G401 (cell line): ENCODE data around the gene RASA2. TPM values are rescaled to one million over a fixed set of nuclear protein-coding genes. Genes with fewer than 3 reads are reported as not detected.
"Not testable (repeated sequence)": the region's sequence is repeated elsewhere in the genome, so short reads cannot be mapped to it uniquely, and the experiment has no call there.

Experiments
- DNase-seq: peaks from one replicate; pipeline ENCODE4 v3.0.0-alpha.2; 2015; ENCODE audit warnings: low spot score
- in situ Hi-C: cut with HindIII; loops from 2 replicates; pipeline ENCODE4 v1.10.0; 2016; ENCODE audit warnings: low sequenced_read_pairs, mixed read lengths
- total RNA-seq: library from RNA; depleted of rRNA; stranded (reverse); fragments of >200 nt; shearing (Covaris generic); gene quantifications from 2 replicates; pipeline ENCODE4 v1.2.3, GENCODE V29; 2014

RASA2 gene
- total RNA-seq, 1 experiment from 2014 or later: 6.4 TPM

- in situ Hi-C loops: no loop called here
- DNase-seq: peak; percentile 80
Observed at GRCh38 chr3:141454906-141455602, 31.8 kb upstream of the RASA2 start.

GRCh38 chr3:141455603-141456300 lies 31.1 kb upstream of the RASA2 start:
- DNase-seq: no peak
- in situ Hi-C loops: no loop called here

GRCh38 chr3:141456301-141456625 lies 30.6 kb upstream of the RASA2 start:
- DNase-seq: no peak
- in situ Hi-C loops: no loop called here

- no peak for DNase-seq
- in situ Hi-C loops: no loop called here
Observed at GRCh38 chr3:141457624-141458236, 29.1 kb upstream of the RASA2 start.

GRCh38 chr3:141459008-141459407 lies 27.8 kb upstream of the RASA2 start:
- in situ Hi-C loops: no loop called here
- DNase-seq: no peak

- peak; percentile 87 for DNase-seq
- in situ Hi-C loops: no loop called here
Observed at GRCh38 chr3:141460097-141460704, 26.6 kb upstream of the RASA2 start.

GRCh38 chr3:141462176-141462859 lies 24.5 kb upstream of the RASA2 start:
- in situ Hi-C loops: no loop called here
- no peak for DNase-seq

- in situ Hi-C loops: no loop called here
- DNase-seq: no peak
Observed at GRCh38 chr3:141465221-141465620, 21.6 kb upstream of the RASA2 start.

- DNase-seq: no peak
- in situ Hi-C loops: no loop called here
Observed at GRCh38 chr3:141466633-141467169, 20.1 kb upstream of the RASA2 start.

- in situ Hi-C loops: no loop called here
- no peak for DNase-seq
Observed at GRCh38 chr3:141469720-141470119, 17.1 kb upstream of the RASA2 start.

- no peak for DNase-seq
- in situ Hi-C loops: no loop called here
Observed at GRCh38 chr3:141471160-141471559, 15.7 kb upstream of the RASA2 start.

- no peak for DNase-seq
- in situ Hi-C loops: no loop called here
Observed at GRCh38 chr3:141476033-141476432, 10.8 kb upstream of the RASA2 start.

- peak; percentile 67 for DNase-seq
Observed at GRCh38 chr3:141477224-141477623, 9.6 kb upstream of the RASA2 start.

GRCh38 chr3:141478139-141478538 lies 8.7 kb upstream of the RASA2 start:
- DNase-seq: no peak
- in situ Hi-C loops: no loop called here

More at GRCh38 chr3:141477224-141477623, 9.6 kb upstream of the RASA2 start:
- in situ Hi-C loops: no loop called here

GRCh38 chr3:141478840-141479239 lies 8.0 kb upstream of the RASA2 start:
- in situ Hi-C loops, DNase-seq: not testable (repeated sequence)

- in situ Hi-C loops: no loop called here
- no peak for DNase-seq
Observed at GRCh38 chr3:141482245-141482922, 4.4 kb upstream of the RASA2 start.

- in situ Hi-C loops: no loop called here
- no peak for DNase-seq
Observed at GRCh38 chr3:141484701-141485287, 2.0 kb upstream of the RASA2 start.
